ENCODE measurements around the gene SERPINB2. TPM values are rescaled to one million over a fixed set of nuclear protein-coding genes. Genes with fewer than 3 reads are reported as not detected.

Gene SERPINB2
- total and polyA plus RNA-seq, 2 experiments from 2014 or later: not detected

DNA sequence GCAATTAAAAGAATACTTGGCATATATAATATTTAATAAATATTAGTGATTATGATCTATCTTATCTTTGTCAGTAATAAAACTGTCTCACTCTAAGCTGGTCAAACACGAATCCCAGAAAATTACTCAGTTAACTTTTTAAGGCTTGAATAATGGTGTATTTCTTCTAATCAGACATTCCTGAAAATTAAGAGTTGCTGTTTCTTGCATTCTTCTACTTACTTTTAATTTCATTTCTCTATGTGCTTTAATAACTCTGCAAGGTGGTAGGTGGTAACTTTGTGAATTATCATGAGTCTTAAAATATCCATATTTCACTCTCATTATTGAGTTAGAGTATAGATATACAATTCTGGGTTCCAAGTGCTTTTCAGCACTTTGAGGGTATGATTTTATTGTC is 17.2 kb downstream of the SERPINB2 start:
- no peaks in the 10 kb centered on the region for H3K9me3 ChIP-seq (ENCODE audit: low read depth)
- H3K4me1 ChIP-seq (ENCODE audit: low read depth): no peaks in the 10 kb centered on the region
- no peak overlapping the region for H3K4me3 ChIP-seq
- DNase-seq (ENCODE audit: low read depth in 1 of 2, low spot score in 1 of 2): no peak
- TF ChIP-seq, protein P1, sequence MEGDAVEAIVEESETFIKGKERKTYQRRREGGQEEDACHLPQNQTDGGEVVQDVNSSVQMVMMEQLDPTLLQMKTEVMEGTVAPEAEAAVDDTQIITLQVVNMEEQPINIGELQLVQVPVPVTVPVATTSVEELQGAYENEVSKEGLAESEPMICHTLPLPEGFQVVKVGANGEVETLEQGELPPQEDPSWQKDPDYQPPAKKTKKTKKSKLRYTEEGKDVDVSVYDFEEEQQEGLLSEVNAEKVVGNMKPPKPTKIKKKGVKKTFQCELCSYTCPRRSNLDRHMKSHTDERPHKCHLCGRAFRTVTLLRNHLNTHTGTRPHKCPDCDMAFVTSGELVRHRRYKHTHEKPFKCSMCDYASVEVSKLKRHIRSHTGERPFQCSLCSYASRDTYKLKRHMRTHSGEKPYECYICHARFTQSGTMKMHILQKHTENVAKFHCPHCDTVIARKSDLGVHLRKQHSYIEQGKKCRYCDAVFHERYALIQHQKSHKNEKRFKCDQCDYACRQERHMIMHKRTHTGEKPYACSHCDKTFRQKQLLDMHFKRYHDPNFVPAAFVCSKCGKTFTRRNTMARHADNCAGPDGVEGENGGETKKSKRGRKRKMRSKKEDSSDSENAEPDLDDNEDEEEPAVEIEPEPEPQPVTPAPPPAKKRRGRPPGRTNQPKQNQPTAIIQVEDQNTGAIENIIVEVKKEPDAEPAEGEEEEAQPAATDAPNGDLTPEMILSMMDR (IDR thresholded peaks at IDR 0.05; ENCODE audit: low read depth, low read length): no peak
- no peaks in the 10 kb centered on the region for H3K27me3 ChIP-seq
- H3K27ac ChIP-seq: no peak overlapping the region
- H3K36me3 ChIP-seq: no peaks in the 10 kb centered on the region

DNA sequence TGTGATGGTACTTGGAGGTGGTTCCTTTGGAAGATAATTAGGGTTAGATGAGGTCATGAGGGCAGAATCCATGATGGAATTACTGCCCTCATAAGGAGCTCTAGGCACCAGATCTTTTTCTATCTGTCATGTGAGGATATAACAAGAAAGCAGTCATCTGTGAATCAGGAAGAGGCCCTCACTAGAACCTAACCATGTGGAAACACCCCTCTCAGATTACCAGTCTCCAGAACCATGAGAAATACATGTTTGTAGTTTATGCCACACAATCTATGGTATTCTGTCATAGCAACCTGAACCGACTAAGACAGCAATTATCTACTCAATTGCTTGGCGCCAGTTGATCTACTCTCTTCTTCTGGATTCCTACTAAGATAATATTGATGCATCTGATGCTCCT is 17.9 kb downstream of the SERPINB2 start:
- no peak for DNase-seq (ENCODE audit: low read depth in 1 of 2, low spot score in 1 of 2)
- TF ChIP-seq, protein P1 (IDR thresholded peaks at IDR 0.05; ENCODE audit: low read depth, low read length): no peak

DNA sequence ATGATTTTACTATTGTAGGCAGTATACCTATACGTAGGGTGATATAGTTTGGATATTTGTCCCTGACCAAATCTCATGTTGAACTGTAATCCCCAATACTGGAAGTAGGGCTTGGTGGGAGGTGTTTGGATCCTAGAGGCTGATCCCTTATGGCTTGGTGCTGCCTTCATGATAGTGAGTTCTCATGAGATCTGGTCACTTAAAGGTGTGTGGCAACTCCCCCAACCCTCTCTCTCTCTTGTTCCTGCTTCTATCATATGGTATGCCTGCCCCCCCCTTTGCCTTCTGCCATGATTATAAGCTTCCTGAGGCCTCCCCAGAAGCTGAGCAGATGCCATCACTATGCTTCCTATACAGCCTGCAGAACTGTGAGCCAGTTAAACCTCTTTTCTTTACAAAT is 18.6 kb downstream of the SERPINB2 start:
- H3K4me1 ChIP-seq (ENCODE audit: low read depth): no peaks in the 10 kb centered on the region
- H3K9me3 ChIP-seq (ENCODE audit: low read depth): no peaks in the 10 kb centered on the region
- TF ChIP-seq, protein P1 (IDR thresholded peaks at IDR 0.05; ENCODE audit: low read depth, low read length): no peak
- H3K27me3 ChIP-seq: no peaks in the 10 kb centered on the region
- no peak overlapping the region for H3K27ac ChIP-seq
- no peak overlapping the region for H3K4me3 ChIP-seq
- no peak for DNase-seq (ENCODE audit: low read depth in 1 of 2, low spot score in 1 of 2)
- no peaks in the 10 kb centered on the region for H3K36me3 ChIP-seq

More for the DNA sequence above, 17.9 kb downstream of the SERPINB2 start:
- Histone ChIP-seq H3K27me3 (no peaks in the 10 kb centered on the region), H3K9me3 (ENCODE audit: low read depth) (no peaks in the 10 kb centered on the region), H3K4me1 (ENCODE audit: low read depth) (no peaks in the 10 kb centered on the region), H3K36me3 (no peaks in the 10 kb centered on the region), H3K27ac (no peak overlapping the region), H3K4me3 (no peak overlapping the region)

- no peak within 1 kb of the TSS for H3K27ac ChIP-seq
- TF ChIP-seq, protein P1 (IDR thresholded peaks at IDR 0.05; ENCODE audit: low read depth, low read length): no peak
- H3K4me1 ChIP-seq (ENCODE audit: low read depth): no peaks in the 10 kb centered on the region
- no peak for DNase-seq (ENCODE audit: low read depth in 1 of 2, low spot score in 1 of 2)
- H3K9me3 ChIP-seq (ENCODE audit: low read depth): no peaks in the 10 kb centered on the region
- no peak within 1 kb of the TSS for H3K4me3 ChIP-seq
- H3K36me3 ChIP-seq: no peaks in the 10 kb centered on the region
- H3K27me3 ChIP-seq: no peaks in the 10 kb centered on the region
Measured at GRCh38 chr18:63907664-63908063, 20.2 kb downstream of the SERPINB2 start, which contains the start of gene SERPINB10. SERPINB10 (plus strand) TSS chr18:63907958; CDS start chr18:63915511, 7,553 bp downstream.

- Histone ChIP-seq H3K27ac (no peak overlapping the region), H3K9me3 (ENCODE audit: low read depth) (no peaks in the 10 kb centered on the region), H3K4me3 (no peak overlapping the region)
Measured at GRCh38 chr18:63908858-63909257, 21.4 kb downstream of the SERPINB2 start.

More at GRCh38 chr18:63908858-63909257, 21.4 kb downstream of the SERPINB2 start:
- H3K4me1 ChIP-seq (ENCODE audit: low read depth): no peaks in the 10 kb centered on the region
- no peaks in the 10 kb centered on the region for H3K36me3 ChIP-seq
- TF ChIP-seq, protein P1 (IDR thresholded peaks at IDR 0.05; ENCODE audit: low read depth, low read length): no peak
- no peak for DNase-seq (ENCODE audit: low read depth in 1 of 2, low spot score in 1 of 2)
- H3K27me3 ChIP-seq: no peaks in the 10 kb centered on the region
